Progenitor cell of endocrine pancreas (in vitro differentiated cells): Measurements from ENCODE around the gene WDR12. TPM values are rescaled to one million over a fixed set of nuclear protein-coding genes. Genes with fewer than 3 reads are reported as not detected.
"Not testable (repeated sequence)": the region's sequence is repeated elsewhere in the genome, so short reads cannot be mapped to it uniquely, and the experiment has no call there.

Experiments
- DNase-seq: peaks from one replicate; pipeline ENCODE4 v3.0.0; 2021; ENCODE audit warnings: low spot score; ENCODE audit not compliant: unreplicated experiment
- H3K27ac Mint-ChIP-seq: 2 replicates; pipeline ENCODE4 v1.8.0; 2021; ENCODE audit warnings: mild to moderate bottlenecking, moderate library complexity, mixed read lengths
- H3K27me3 Mint-ChIP-seq: 2 replicates; pipeline ENCODE4 v1.8.0; 2021; ENCODE audit warnings: mixed read lengths
- H3K36me3 Mint-ChIP-seq: 2 replicates; pipeline ENCODE4 v1.8.0; 2022; ENCODE audit warnings: mixed read lengths; ENCODE audit not compliant: insufficient read depth
- H3K4me1 Mint-ChIP-seq: 2 replicates; pipeline ENCODE4 v1.8.0; 2021; ENCODE audit warnings: low read depth, mixed read lengths
- H3K4me3 Mint-ChIP-seq: 2 replicates; pipeline ENCODE4 v1.8.0; 2021; ENCODE audit warnings: low read depth, mild to moderate bottlenecking, moderate library complexity, mixed read lengths
- H3K9me3 Mint-ChIP-seq: 2 replicates; pipeline ENCODE4 v1.8.0; 2021; ENCODE audit warnings: low read depth, mixed read lengths
- CTCF ChIP-seq: fragments of 200-600 bp; sonication (generic); IDR thresholded peaks from one replicate; pipeline ENCODE4 v1.5.0; 2021; ENCODE audit warnings: antibody characterized with exemption, mild to moderate bottlenecking; ENCODE audit not compliant: unreplicated experiment
- total RNA-seq: library from RNA; stranded (reverse); gene quantifications from 2 replicates; pipeline ENCODE4 v1.2.1, GENCODE V29; 2021

The WDR12 gene
- total RNA-seq, 1 donor from 2014 or later = 62.2 TPM

GRCh38 chr2:202861987-202862386 lies 49.5 kb downstream of the WDR12 start:
- H3K36me3 Mint-ChIP-seq = peaks cover 3% of the 10 kb centered on the region
- no peaks in the 10 kb centered on the region for H3K4me1 Mint-ChIP-seq
- H3K9me3 Mint-ChIP-seq = peaks cover 6% of the 10 kb centered on the region
- no peak overlapping the region for H3K4me3 Mint-ChIP-seq
- TF ChIP-seq CTCF = no peak
- no peak for DNase-seq
- no peaks in the 10 kb centered on the region for H3K27me3 Mint-ChIP-seq
- H3K27ac Mint-ChIP-seq = no peak overlapping the region

GRCh38 chr2:202858601-202859000 lies 52.9 kb downstream of the WDR12 start:
- H3K36me3 Mint-ChIP-seq = peaks cover 4% of the 10 kb centered on the region
- no peak overlapping the region for H3K27ac Mint-ChIP-seq
- H3K4me1 Mint-ChIP-seq = peaks cover 2% of the 10 kb centered on the region
- H3K27me3 Mint-ChIP-seq = no peaks in the 10 kb centered on the region
- no peak for TF ChIP-seq CTCF
- DNase-seq = no peak
- peaks cover 9% of the 10 kb centered on the region for H3K9me3 Mint-ChIP-seq
- no peak overlapping the region for H3K4me3 Mint-ChIP-seq

- not testable (repeated sequence) for H3K4me3 Mint-ChIP-seq, H3K36me3 Mint-ChIP-seq, H3K27me3 Mint-ChIP-seq, H3K27ac Mint-ChIP-seq, DNase-seq, H3K4me1 Mint-ChIP-seq, H3K9me3 Mint-ChIP-seq
These were observed 62.1 kb downstream of the WDR12 start for GRCh38 chr2:202849343-202849742.

DNA sequence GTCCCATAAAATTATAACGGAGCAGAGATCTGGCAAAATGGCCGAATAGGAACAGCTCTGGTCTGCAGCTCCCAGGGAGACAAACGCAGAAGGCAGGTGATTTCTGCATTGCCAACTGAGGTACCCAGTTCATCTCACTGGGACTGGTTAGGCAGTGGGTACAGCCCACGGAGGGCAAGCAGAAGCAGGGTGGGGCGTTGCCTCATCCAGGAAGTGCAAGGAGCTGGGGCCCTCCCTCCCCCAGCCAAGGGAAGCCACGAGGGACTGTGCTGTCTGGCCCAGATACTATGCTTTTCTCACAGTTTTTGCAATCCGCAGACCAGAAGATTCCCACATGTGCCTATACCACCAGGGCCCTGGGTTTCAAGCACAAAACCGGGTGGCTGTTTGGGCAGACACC lies 62.7 kb downstream of the WDR12 start:
- Mint-ChIP-seq H3K27me3 (no peaks in the 10 kb centered on the region), H3K36me3 (peaks cover 2% of the 10 kb centered on the region), H3K9me3 (no peaks in the 10 kb centered on the region), H3K4me1 (no peaks in the 10 kb centered on the region), H3K27ac (no peak overlapping the region), H3K4me3 (no peak overlapping the region)
- no peak for DNase-seq
- no peak for TF ChIP-seq CTCF

DNA sequence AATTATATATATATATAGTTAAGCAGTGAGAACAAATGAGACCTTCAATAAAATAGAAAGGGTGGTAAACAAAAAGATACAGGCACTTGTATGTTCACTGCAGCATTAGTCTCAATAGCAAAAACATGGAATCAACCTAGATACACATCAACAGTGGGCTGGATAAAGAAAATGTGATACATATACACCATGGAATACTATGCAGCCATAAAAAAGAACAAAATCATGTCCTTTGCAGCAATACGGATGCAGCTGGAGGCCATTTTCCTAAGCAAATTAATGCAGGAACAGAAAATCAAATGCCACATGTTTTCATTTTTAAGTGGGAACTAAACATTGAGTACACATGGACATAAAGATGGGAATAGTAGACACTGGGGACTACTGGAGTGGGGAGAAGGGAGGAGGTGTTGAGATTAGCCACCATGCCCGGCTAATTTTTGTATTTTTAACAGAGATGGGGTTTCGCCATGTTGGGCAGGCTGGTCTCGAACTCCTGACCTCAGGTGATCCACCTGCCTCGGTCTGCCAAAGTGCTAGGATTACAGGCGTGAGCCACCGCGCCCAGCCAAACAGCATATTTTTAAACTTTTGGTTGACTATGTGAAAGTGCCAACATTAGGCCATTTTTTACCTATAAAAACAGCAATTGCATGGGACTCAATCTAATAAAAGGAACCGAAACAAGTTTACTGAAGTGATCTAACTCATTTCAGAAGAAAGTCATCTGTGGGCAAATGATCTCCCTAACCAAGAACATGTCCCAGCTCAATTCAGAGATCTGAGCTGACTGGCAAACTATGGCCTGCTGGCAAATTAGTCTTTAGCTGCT lies 63.6 kb downstream of the WDR12 start:
- Mint-ChIP-seq H3K27ac (no peak overlapping the region), H3K27me3 (no peaks in the 10 kb centered on the region), H3K36me3 (peaks cover 6% of the 10 kb centered on the region), H3K4me1 (no peaks in the 10 kb centered on the region), H3K9me3 (no peaks in the 10 kb centered on the region), H3K4me3 (no peak overlapping the region)
- DNase-seq = no peak
- TF ChIP-seq CTCF = no peak

- H3K4me1 Mint-ChIP-seq = peaks cover under 1% of the 10 kb centered on the region
- H3K9me3 Mint-ChIP-seq = peaks cover 6% of the 10 kb centered on the region
- no peak for TF ChIP-seq CTCF
- H3K27ac Mint-ChIP-seq = no peak overlapping the region
- H3K27me3 Mint-ChIP-seq = no peaks in the 10 kb centered on the region
- no peak for DNase-seq
- H3K4me3 Mint-ChIP-seq = no peak overlapping the region
- peaks cover 11% of the 10 kb centered on the region for H3K36me3 Mint-ChIP-seq
These were observed 66.8 kb downstream of the WDR12 start for GRCh38 chr2:202844656-202845055.
